ENCODE data around the gene PHLPP2.

The PHLPP2 gene

GRCh38 chr16:71669926-71670536 is 54.5 kb downstream of the PHLPP2 start:
- no peak for DNase-seq (ENCODE audit: low read depth, low spot score)

GRCh38 chr16:71666928-71667707 is 57.4 kb downstream of the PHLPP2 start:
- DNase-seq (ENCODE audit: low read depth, low spot score): no peak

GRCh38 chr16:71666264-71666663 is 58.2 kb downstream of the PHLPP2 start:
- no peak for DNase-seq (ENCODE audit: low read depth, low spot score)

GRCh38 chr16:71659471-71659870 is 65.0 kb downstream of the PHLPP2 start:
- no peak for DNase-seq (ENCODE audit: low read depth, low spot score)

- no peak for DNase-seq (ENCODE audit: low read depth, low spot score)
These were observed 65.7 kb downstream of the PHLPP2 start for GRCh38 chr16:71658771-71659170.

- DNase-seq (ENCODE audit: low read depth, low spot score): no peak
These were observed 74.8 kb downstream of the PHLPP2 start for GRCh38 chr16:71649704-71650103.

GRCh38 chr16:71648921-71649320 is 75.6 kb downstream of the PHLPP2 start:
- no peak for DNase-seq (ENCODE audit: low read depth, low spot score)

GRCh38 chr16:71648162-71648561 is 76.3 kb downstream of the PHLPP2 start:
- DNase-seq (ENCODE audit: low read depth, low spot score): no peak

- DNase-seq (ENCODE audit: low read depth, low spot score): no peak
These were observed 77.1 kb downstream of the PHLPP2 start for GRCh38 chr16:71647391-71647790.

- DNase-seq (ENCODE audit: low read depth, low spot score): no peak
These were observed 79.1 kb downstream of the PHLPP2 start for GRCh38 chr16:71645450-71645849.

- no peak for DNase-seq (ENCODE audit: low read depth, low spot score)
These were observed 87.1 kb downstream of the PHLPP2 start for GRCh38 chr16:71637398-71637797.

GRCh38 chr16:71635632-71636031 is 88.9 kb downstream of the PHLPP2 start:
- no peak for DNase-seq (ENCODE audit: low read depth, low spot score)

GRCh38 chr16:71631776-71632175 is 92.7 kb downstream of the PHLPP2 start:
- DNase-seq (ENCODE audit: low read depth, low spot score): no peak

- DNase-seq (ENCODE audit: low read depth, low spot score): no peak
These were observed 93.7 kb downstream of the PHLPP2 start for GRCh38 chr16:71630808-71631207.

GRCh38 chr16:71629278-71630016 is 95.1 kb downstream of the PHLPP2 start:
- DNase-seq (ENCODE audit: low read depth, low spot score): no peak

GRCh38 chr16:71628810-71629209 is 95.7 kb downstream of the PHLPP2 start:
- DNase-seq (ENCODE audit: low read depth, low spot score): no peak

- no peak for DNase-seq (ENCODE audit: low read depth, low spot score)
These were observed 96.7 kb downstream of the PHLPP2 start for GRCh38 chr16:71627731-71628181.

- DNase-seq (ENCODE audit: low read depth, low spot score): no peak
These were observed 97.7 kb downstream of the PHLPP2 start for GRCh38 chr16:71626858-71627213.

GRCh38 chr16:71626018-71626857 is 98.3 kb downstream of the PHLPP2 start, which contains the start of gene MARVELD3:
Gene MARVELD3, plus strand, starts transcription at chr16:71626184. Its CDS starts 46 bp downstream, at chr16:71626230.
- no peak for DNase-seq (ENCODE audit: low read depth, low spot score)

GRCh38 chr16:71625113-71625850 is 99.2 kb downstream of the PHLPP2 start:
- no peak for DNase-seq (ENCODE audit: low read depth, low spot score)

GRCh38 chr16:71623597-71623996 is 100.9 kb downstream of the PHLPP2 start:
- DNase-seq (ENCODE audit: low read depth, low spot score): no peak

All from iPS DF 19.7 (cell line).